SIG-M5 (cell line): ENCODE measurements around the gene SLC25A20.

ENCODE experiments used
- DNase-seq: peaks from one replicate; lab custom pipeline; 2025; lab: John Stamatoyannopoulos, UW

SLC25A20 gene

GRCh38 chr3:48897460-48898376, 964 bp downstream of the SLC25A20 start:
- no peak for DNase-seq

GRCh38 chr3:48896936-48897335, 1.7 kb downstream of the SLC25A20 start:
- no peak for DNase-seq

- DNase-seq, result no peak
Observed at GRCh38 chr3:48894516-48894915, 4.2 kb downstream of the SLC25A20 start.

- no peak for DNase-seq
Observed at GRCh38 chr3:48891606-48892005, 7.1 kb downstream of the SLC25A20 start.

- DNase-seq, result no peak
Observed at GRCh38 chr3:48885753-48886152, 12.9 kb downstream of the SLC25A20 start.

- no peak for DNase-seq
Observed at GRCh38 chr3:48881652-48882114, 17.0 kb downstream of the SLC25A20 start.

- no peak for DNase-seq
Observed at GRCh38 chr3:48881006-48881405, 17.7 kb downstream of the SLC25A20 start.

GRCh38 chr3:48879994-48880377, 18.7 kb downstream of the SLC25A20 start:
- DNase-seq, result no peak

GRCh38 chr3:48879307-48879993, 19.2 kb downstream of the SLC25A20 start:
- DNase-seq, result no peak

GRCh38 chr3:48877671-48878070, 21.0 kb downstream of the SLC25A20 start:
- DNase-seq, result no peak

- no peak for DNase-seq
Observed at GRCh38 chr3:48863122-48863521, 35.6 kb downstream of the SLC25A20 start.

GRCh38 chr3:48859206-48859605, 39.5 kb downstream of the SLC25A20 start:
- no peak for DNase-seq

- no peak for DNase-seq
Observed at GRCh38 chr3:48858709-48859108, 40.0 kb downstream of the SLC25A20 start.

GRCh38 chr3:48857641-48858040, 41.0 kb downstream of the SLC25A20 start:
- DNase-seq, result no peak

- DNase-seq, result no peak
Observed at GRCh38 chr3:48856469-48856868, 42.2 kb downstream of the SLC25A20 start.

- DNase-seq, result no peak
Observed at GRCh38 chr3:48855681-48856447, 42.8 kb downstream of the SLC25A20 start.

GRCh38 chr3:48852151-48852550, 46.5 kb downstream of the SLC25A20 start:
- DNase-seq, result no peak

- no peak for DNase-seq
Observed at GRCh38 chr3:48851407-48851806, 47.3 kb downstream of the SLC25A20 start.

GRCh38 chr3:48848816-48849515, 49.7 kb downstream of the SLC25A20 start:
- DNase-seq, result no peak

- no peak for DNase-seq
Observed at GRCh38 chr3:48847504-48848423, 50.9 kb downstream of the SLC25A20 start, which contains the start of gene PRKAR2A. Gene PRKAR2A, minus strand, starts transcription at chr3:48847874. Its CDS starts 278 bp downstream, at chr3:48847596.
